Brain microvascular endothelial cell (primary cell): ENCODE data around the gene REM2.

Experiments used
- DNase-seq: peaks from one replicate; pipeline ENCODE4 v3.0.0-alpha.2; 2020
- H3K27ac ChIP-seq: fragments of 250-450 bp; sonication (Bioruptor Pico); 2 replicates; pipeline ENCODE4 v1.5.1; 2020; ENCODE audit warnings: mild to moderate bottlenecking, moderate library complexity
- H3K27me3 ChIP-seq: fragments of 250-450 bp; sonication (Bioruptor Pico); replicated peaks from 2 replicates; pipeline ENCODE4 v1.5.1; 2020; ENCODE audit warnings: mild to moderate bottlenecking
- H3K36me3 ChIP-seq: fragments of 250-450 bp; sonication (Bioruptor Pico); replicated peaks from 2 replicates; pipeline ENCODE4 v1.5.1; 2020; ENCODE audit warnings: mild to moderate bottlenecking
- H3K4me3 ChIP-seq: 2 replicates; pipeline ENCODE4 v1.5.1; 2011; ENCODE audit warnings: low read depth, mild to moderate bottlenecking, control low read depth, low read length, moderate library complexity
- in situ Hi-C: cut with HindIII; loops from 2 replicates; pipeline ENCODE4 v1.10.0; 2017; ENCODE audit warnings: low sequenced_read_pairs, low pct_ligation_motif_present
- TF ChIP-seq, protein P1 (sequence below): IDR thresholded peaks from 2 replicates; pipeline ENCODE4 v1.5.1; 2011; ENCODE audit warnings: low read depth, mild to moderate bottlenecking, moderate library complexity, low read length, control low read depth, inconsistent platforms; ENCODE audit errors: missing control alignments

The REM2 gene

DNA sequence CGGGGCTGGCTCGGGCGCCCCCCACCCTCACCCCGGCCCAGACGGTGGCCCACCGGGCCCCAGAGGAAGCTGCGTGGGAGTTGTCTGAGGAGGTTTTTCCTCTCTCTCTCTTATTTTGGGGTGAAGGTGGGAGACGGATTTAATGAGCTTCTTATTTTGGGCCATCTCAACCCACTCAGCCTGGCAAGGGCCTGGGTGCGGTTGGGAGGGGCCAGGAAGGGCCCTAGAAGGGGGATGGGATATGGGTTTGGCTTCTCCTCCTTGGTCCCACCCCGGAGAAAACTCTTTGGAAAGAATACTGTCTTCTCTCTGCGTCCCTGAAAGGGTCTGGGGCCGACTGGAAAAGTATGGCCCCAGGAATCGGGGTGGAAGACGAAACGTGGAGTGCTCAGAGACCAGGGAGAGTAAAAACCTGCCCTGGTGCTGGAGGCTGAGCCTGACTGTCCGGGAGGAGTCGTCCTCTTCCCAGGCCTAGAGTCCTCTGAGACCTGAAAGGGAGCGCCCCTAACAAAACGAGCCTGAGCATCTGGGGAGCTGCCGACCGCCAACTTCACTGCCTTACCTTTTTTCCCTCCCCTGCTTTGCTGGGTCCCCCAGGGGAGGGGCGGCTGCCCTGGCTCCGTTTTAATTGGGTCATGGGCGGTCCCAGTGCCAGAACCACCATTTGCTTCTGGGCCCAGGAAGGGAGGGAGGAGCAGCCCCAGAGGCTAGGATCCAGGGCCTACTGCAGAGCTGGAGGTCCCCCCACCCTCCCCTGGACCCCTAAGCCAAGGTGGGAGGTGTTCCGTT, 45.1 kb upstream of the REM2 start:
- H3K27me3 ChIP-seq = no peaks in the 10 kb centered on the region
- H3K27ac ChIP-seq = peak overlapping the region; percentile 89
- in situ Hi-C loops = no loop called here
- peak overlapping the region; percentile 93 for H3K4me3 ChIP-seq
- no peak for DNase-seq
- TF ChIP-seq, protein P1, sequence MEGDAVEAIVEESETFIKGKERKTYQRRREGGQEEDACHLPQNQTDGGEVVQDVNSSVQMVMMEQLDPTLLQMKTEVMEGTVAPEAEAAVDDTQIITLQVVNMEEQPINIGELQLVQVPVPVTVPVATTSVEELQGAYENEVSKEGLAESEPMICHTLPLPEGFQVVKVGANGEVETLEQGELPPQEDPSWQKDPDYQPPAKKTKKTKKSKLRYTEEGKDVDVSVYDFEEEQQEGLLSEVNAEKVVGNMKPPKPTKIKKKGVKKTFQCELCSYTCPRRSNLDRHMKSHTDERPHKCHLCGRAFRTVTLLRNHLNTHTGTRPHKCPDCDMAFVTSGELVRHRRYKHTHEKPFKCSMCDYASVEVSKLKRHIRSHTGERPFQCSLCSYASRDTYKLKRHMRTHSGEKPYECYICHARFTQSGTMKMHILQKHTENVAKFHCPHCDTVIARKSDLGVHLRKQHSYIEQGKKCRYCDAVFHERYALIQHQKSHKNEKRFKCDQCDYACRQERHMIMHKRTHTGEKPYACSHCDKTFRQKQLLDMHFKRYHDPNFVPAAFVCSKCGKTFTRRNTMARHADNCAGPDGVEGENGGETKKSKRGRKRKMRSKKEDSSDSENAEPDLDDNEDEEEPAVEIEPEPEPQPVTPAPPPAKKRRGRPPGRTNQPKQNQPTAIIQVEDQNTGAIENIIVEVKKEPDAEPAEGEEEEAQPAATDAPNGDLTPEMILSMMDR = peak; percentile 1
- peaks cover 64% of the 10 kb centered on the region for H3K36me3 ChIP-seq

DNA sequence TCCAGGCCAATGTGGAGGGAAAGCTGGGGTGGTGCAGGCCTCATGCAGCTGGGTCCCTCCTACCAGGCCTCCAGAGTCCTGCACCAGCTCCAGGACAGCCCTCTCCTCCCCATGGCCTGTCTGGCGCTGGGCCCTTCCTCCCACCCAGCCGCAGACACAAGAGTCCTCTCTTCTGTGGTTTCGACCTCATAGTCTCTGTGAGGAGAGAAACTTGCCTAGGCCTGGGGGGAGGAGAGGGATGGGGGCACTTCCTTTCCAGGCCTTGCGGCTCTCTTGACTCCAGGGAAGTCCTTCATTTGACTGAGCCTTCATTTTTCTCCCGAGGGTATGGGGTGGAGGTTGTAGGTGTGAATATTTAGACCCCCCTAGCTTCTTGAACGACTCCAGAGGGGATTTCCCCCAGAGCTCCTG, 44.4 kb upstream of the REM2 start:
- Histone ChIP-seq H3K27ac (peak overlapping the region; percentile 89), H3K27me3 (no peaks in the 10 kb centered on the region), H3K4me3 (peak overlapping the region; percentile 93), H3K36me3 (peaks cover 71% of the 10 kb centered on the region)
- DNase-seq = peak; percentile 65
- in situ Hi-C loops = no loop called here
- TF ChIP-seq, protein P1 = no peak

DNA sequence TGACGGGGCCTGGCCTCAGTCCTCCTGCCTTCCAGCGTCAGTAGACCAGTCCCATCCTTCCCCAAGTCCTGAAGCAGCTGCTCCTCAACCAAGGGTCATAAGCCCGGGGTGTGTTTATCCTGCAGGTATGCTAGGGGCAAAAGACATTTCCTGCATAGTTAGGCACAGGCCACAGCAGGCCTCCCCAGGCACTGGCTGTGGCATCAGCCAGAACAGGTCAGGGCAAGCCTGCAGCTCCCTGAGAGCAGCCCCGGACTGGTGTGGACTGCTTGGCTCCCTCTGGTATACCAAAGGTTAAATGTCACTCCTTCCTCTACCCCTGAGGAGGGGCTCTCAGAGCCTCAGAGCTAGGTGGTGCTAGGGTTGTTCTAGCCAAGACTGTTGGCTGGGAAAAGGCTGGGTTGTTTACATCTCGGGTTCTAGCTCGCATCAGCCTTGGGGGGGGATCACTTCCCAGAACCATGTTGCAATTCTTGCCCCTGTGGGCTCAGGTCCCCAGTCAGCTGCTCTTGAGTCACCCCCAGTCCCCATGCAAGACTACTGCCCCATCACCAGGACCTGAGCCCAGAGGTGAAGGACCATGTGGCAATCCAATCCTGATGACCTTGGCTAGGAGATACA, 43.8 kb upstream of the REM2 start:
- peak overlapping the region; percentile 93 for H3K4me3 ChIP-seq
- H3K36me3 ChIP-seq = peaks cover 69% of the 10 kb centered on the region
- no peaks in the 10 kb centered on the region for H3K27me3 ChIP-seq
- no peak for DNase-seq
- TF ChIP-seq, protein P1 = no peak
- in situ Hi-C loops = no loop called here
- peak overlapping the region; percentile 89 for H3K27ac ChIP-seq

DNA sequence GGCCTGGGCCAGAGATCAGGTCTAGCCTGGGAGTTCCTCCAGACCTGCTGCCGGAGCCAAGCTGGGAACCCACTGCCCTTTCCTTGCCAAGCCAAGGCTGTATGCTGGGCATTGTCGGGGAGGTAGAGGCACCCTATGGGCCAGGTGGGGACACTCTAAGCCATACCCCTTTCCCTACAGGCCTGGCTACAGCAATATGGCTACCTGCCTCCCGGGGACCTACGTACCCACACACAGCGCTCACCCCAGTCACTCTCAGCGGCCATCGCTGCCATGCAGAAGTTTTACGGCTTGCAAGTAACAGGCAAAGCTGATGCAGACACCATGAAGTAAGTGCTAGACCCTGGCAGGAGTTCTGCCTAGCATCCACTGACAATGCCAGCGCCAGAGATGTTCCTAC, 41.7 kb upstream of the REM2 start:
- peaks cover 82% of the 10 kb centered on the region for H3K36me3 ChIP-seq
- TF ChIP-seq, protein P1 = no peak

DNA sequence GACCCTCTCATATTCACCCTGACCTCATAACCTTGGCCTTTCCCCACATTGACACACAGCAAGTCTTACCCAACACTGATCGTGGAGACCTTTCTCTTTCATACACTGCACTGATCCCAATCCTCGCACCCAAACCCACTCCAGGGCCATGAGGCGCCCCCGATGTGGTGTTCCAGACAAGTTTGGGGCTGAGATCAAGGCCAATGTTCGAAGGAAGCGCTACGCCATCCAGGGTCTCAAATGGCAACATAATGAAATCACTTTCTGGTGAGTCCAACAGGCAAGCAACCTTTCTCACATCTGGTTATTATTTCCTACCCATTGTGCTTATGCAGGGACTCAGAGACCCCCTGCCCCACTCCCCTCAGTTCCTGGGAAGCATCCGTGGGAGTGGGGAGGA, 41.3 kb upstream of the REM2 start:
- Histone ChIP-seq H3K4me3 (no peak overlapping the region), H3K27me3 (no peaks in the 10 kb centered on the region), H3K27ac (no peak overlapping the region), H3K36me3 (peaks cover 84% of the 10 kb centered on the region)
- in situ Hi-C loops = no loop called here
- TF ChIP-seq, protein P1 = no peak
- DNase-seq = no peak

More for the DNA sequence above, 41.7 kb upstream of the REM2 start:
- in situ Hi-C loops = no loop called here
- no peak for DNase-seq
- H3K4me3 ChIP-seq = no peak overlapping the region
- no peaks in the 10 kb centered on the region for H3K27me3 ChIP-seq
- no peak overlapping the region for H3K27ac ChIP-seq
